ENCODE measurements around the gene THAP12. TPM values are rescaled to one million over a fixed set of nuclear protein-coding genes. Genes with fewer than 3 reads are reported as not detected.
"Not testable (repeated sequence)": the region's sequence is repeated elsewhere in the genome, so short reads cannot be mapped to it uniquely, and the experiment has no call there.

THAP12 gene
- total RNA-seq, 5 donors from 2014 or later (not counting 1 experiment from before 2014, with no cell fraction given) = 41.0 to 51.3 (median 49.0) TPM

DNA sequence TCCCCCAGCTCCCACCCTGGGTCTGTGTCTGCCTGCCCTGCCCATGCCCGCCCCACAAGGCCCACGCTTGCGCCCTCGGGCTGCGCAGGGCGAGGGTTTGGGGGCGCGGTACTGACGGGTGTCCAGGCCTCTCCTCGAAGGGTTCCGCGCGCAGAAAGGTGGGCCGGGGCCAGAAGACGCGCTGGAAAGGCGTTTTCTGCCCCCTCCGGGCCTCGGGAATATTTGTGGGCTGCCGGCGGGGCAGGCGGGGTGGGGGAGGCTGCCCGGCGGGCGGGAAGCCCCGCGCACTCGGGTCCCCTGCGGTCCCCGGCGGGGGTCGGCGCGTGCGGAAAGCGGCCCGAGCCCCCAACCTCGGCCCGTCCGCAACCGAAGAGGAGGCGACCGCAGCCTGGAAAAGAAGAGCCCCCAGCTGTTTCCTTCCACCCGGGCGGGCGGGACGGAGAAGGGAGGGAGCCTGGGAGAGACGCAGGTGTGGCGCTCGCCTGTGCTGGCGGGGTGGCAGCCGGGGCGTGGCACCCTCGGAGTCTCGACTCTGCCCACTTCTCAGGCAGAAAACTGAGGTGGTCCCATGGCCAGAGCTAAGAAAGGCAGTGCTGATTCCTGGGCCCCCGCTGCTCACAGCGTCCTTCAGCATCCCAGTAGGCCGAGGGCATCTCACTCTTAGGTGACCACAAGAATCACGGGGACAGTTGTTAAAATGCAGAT is 59.0 kb downstream of the THAP12 start:
- H3K9me3 Mint-ChIP-seq = no peaks in the 10 kb centered on the region
- H3K36me3 Mint-ChIP-seq = no peaks in the 10 kb centered on the region
- Histone ChIP-seq H3K27me3 (replicated peaks in 1 of 2; ENCODE audit: control insufficient read depth in 2 of 2, extremely low read depth in 1 of 2, insufficient read depth in 2 of 2, low read length in 1 of 2) (peaks cover 0 to 52% of the 10 kb centered on the region in 2 experiments), H3K4me1 (ENCODE audit: control insufficient read depth in 1 of 2, extremely low read depth in 1 of 2, insufficient read depth in 2 of 2, low read length in 2 of 2) (peaks cover 0 to 6% of the 10 kb centered on the region in 2 experiments), H3K9me3 (no peaks in the 10 kb centered on the region), H3K27ac (ENCODE audit: low read length) (no peak overlapping the region), H3K4me3 (ENCODE audit: control insufficient read depth in 1 of 2, extremely low read depth in 1 of 2, low read length in 1 of 2) (no peak overlapping the region), H3K36me3 (ENCODE audit: control insufficient read depth in 2 of 2, extremely low read depth in 1 of 2, insufficient read depth in 1 of 2, low read length in 1 of 2) (no peaks in the 10 kb centered on the region)
- H3K27me3 Mint-ChIP-seq = peaks cover 36 to 41% of the 10 kb centered on the region in 2 donors
- DNase-seq (no peak), ATAC-seq (replicated peaks in 1 of 4) (no peak)
- 9% methylated on average over 59 of the region's 59 CpGs for WGBS (ENCODE audit: insufficient coverage)
- no peak overlapping the region for H3K27ac Mint-ChIP-seq
- H3K4me3 Mint-ChIP-seq = no peak overlapping the region
- CTCF ChIA-PET = interaction anchor here in 1 of 2 donors (0.5 to 2.1 kb wide), 2 partner anchors 115 to 429 kb away, joined by 3 to 5 read pairs; no protein-coding TSS in a partner anchor
- POLR2A ChIA-PET = no interaction called here
- peaks cover 0 to 11% (median 5%) of the 10 kb centered on the region in 3 donors for H3K4me1 Mint-ChIP-seq

- H3K27ac ChIP-seq (ENCODE audit: low read length) = no peak overlapping the region
- no peaks in the 10 kb centered on the region for H3K9me3 ChIP-seq
- H3K9me3 Mint-ChIP-seq = no peaks in the 10 kb centered on the region
- peaks cover 0 to 11% (median 5%) of the 10 kb centered on the region in 3 donors for H3K4me1 Mint-ChIP-seq
- 35% methylated on average over 3 of the region's 8 CpGs for WGBS (ENCODE audit: insufficient coverage)
- H3K36me3 Mint-ChIP-seq = no peaks in the 10 kb centered on the region
- H3K4me3 ChIP-seq (ENCODE audit: control insufficient read depth in 1 of 2, extremely low read depth in 1 of 2, low read length in 1 of 2) = no peak overlapping the region
- no peak overlapping the region for H3K27ac Mint-ChIP-seq
- H3K27me3 ChIP-seq (replicated peaks in 1 of 2; ENCODE audit: control insufficient read depth in 2 of 2, extremely low read depth in 1 of 2, insufficient read depth in 2 of 2, low read length in 1 of 2) = peaks cover 0 to 52% of the 10 kb centered on the region in 2 experiments
- DNase-seq = no peak
- H3K4me3 Mint-ChIP-seq = no peak overlapping the region
- ChIA-PET CTCF (interaction anchor here in 1 of 2 donors (0.5 to 2.1 kb wide), 2 partner anchors 114 to 428 kb away, joined by 3 to 5 read pairs; no protein-coding TSS in a partner anchor), POLR2A (no interaction called here)
- peaks cover 36 to 41% of the 10 kb centered on the region in 2 donors for H3K27me3 Mint-ChIP-seq
- ATAC-seq (replicated peaks in 1 of 4) = no peak
- H3K36me3 ChIP-seq (ENCODE audit: control insufficient read depth in 2 of 2, extremely low read depth in 1 of 2, insufficient read depth in 1 of 2, low read length in 1 of 2) = no peaks in the 10 kb centered on the region
- H3K4me1 ChIP-seq (ENCODE audit: control insufficient read depth in 1 of 2, extremely low read depth in 1 of 2, insufficient read depth in 2 of 2, low read length in 2 of 2) = peaks cover 0 to 6% of the 10 kb centered on the region in 2 experiments
These were observed 59.6 kb downstream of the THAP12 start for GRCh38 chr11:76321340-76321739.

DNA sequence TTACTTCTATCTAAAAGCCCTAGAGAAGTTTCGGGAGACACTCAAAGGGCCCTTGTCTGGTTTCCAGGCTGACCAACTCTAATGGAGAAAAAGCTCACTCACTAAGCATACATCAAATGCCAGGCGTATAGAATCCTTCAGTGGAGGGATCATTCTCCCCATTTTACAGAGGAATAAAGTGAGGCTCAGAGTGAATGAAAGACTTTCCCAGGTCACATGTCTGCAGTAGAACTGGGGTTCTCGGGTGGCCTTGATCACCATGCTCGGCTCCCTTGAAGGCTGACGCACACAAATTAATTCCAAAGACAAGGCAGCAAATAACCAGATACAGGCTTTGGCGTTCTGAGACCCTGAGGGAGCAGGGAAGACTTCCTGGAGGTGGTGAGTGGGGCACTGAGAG is 60.0 kb downstream of the THAP12 start:
- POLR2A ChIA-PET = no interaction called here

GRCh38 chr11:76319798-76320197 is 61.1 kb downstream of the THAP12 start:
- peaks cover 0 to 11% (median 5%) of the 10 kb centered on the region in 3 donors for H3K4me1 Mint-ChIP-seq
- H3K27ac Mint-ChIP-seq; H3K36me3 Mint-ChIP-seq; H3K4me1 ChIP-seq (ENCODE audit: control insufficient read depth in 1 of 2, extremely low read depth in 1 of 2, insufficient read depth in 2 of 2, low read length in 2 of 2); H3K4me3 ChIP-seq (ENCODE audit: control insufficient read depth in 1 of 2, extremely low read depth in 1 of 2, low read length in 1 of 2); POLR2A ChIA-PET; H3K27ac ChIP-seq (ENCODE audit: low read length); H3K9me3 ChIP-seq; H3K9me3 Mint-ChIP-seq; H3K36me3 ChIP-seq (ENCODE audit: control insufficient read depth in 2 of 2, extremely low read depth in 1 of 2, insufficient read depth in 1 of 2, low read length in 1 of 2); H3K4me3 Mint-ChIP-seq; ATAC-seq (replicated peaks in 1 of 4); DNase-seq: not testable (repeated sequence)
- CTCF ChIA-PET = interaction anchor here (1.6 to 2.6 kb wide), 3 partner anchors 111 to 118 kb away, joined by 3 to 22 read pairs (median 5); no protein-coding TSS in a partner anchor
- H3K27me3 ChIP-seq (replicated peaks in 1 of 2; ENCODE audit: control insufficient read depth in 2 of 2, extremely low read depth in 1 of 2, insufficient read depth in 2 of 2, low read length in 1 of 2) = peaks cover 0 to 52% of the 10 kb centered on the region in 2 experiments
- peaks cover 36 to 41% of the 10 kb centered on the region in 2 donors for H3K27me3 Mint-ChIP-seq
- WGBS (ENCODE audit: insufficient coverage) = 86% methylated on average over 2 of the region's 5 CpGs

More for the DNA sequence above, 60.0 kb downstream of the THAP12 start:
- no peak overlapping the region for H3K27ac ChIP-seq (ENCODE audit: low read length)
- no peak for ATAC-seq (replicated peaks in 1 of 4)
- no peak for DNase-seq
- CTCF ChIA-PET = interaction anchor here in 1 of 2 donors (2.1 kb wide), 1 partner anchor 114 kb away, joined by 5 read pairs; no protein-coding TSS in a partner anchor
- peaks cover 36 to 41% of the 10 kb centered on the region in 2 donors for H3K27me3 Mint-ChIP-seq
- H3K4me1 ChIP-seq (ENCODE audit: control insufficient read depth in 1 of 2, extremely low read depth in 1 of 2, insufficient read depth in 2 of 2, low read length in 2 of 2) = peaks cover 0 to 6% of the 10 kb centered on the region in 2 experiments
- WGBS (ENCODE audit: insufficient coverage) = 77% methylated on average over 3 of the region's 6 CpGs
- no peaks in the 10 kb centered on the region for H3K36me3 Mint-ChIP-seq
- H3K9me3 ChIP-seq = no peaks in the 10 kb centered on the region
- no peaks in the 10 kb centered on the region for H3K9me3 Mint-ChIP-seq
- H3K27ac Mint-ChIP-seq = no peak overlapping the region
- no peak overlapping the region for H3K4me3 ChIP-seq (ENCODE audit: control insufficient read depth in 1 of 2, extremely low read depth in 1 of 2, low read length in 1 of 2)
- H3K36me3 ChIP-seq (ENCODE audit: control insufficient read depth in 2 of 2, extremely low read depth in 1 of 2, insufficient read depth in 1 of 2, low read length in 1 of 2) = no peaks in the 10 kb centered on the region
- peaks cover 0 to 11% (median 5%) of the 10 kb centered on the region in 3 donors for H3K4me1 Mint-ChIP-seq
- H3K27me3 ChIP-seq (replicated peaks in 1 of 2; ENCODE audit: control insufficient read depth in 2 of 2, extremely low read depth in 1 of 2, insufficient read depth in 2 of 2, low read length in 1 of 2) = peaks cover 0 to 52% of the 10 kb centered on the region in 2 experiments
- H3K4me3 Mint-ChIP-seq = no peak overlapping the region

- H3K27ac ChIP-seq (ENCODE audit: low read length) = no peak overlapping the region
- 0% methylated on average over 5 of the region's 7 CpGs for WGBS (ENCODE audit: insufficient coverage)
- peaks cover 0 to 10% (median 5%) of the 10 kb centered on the region in 3 donors for H3K4me1 Mint-ChIP-seq
These were observed 62.1 kb downstream of the THAP12 start for GRCh38 chr11:76318744-76319384.

DNA sequence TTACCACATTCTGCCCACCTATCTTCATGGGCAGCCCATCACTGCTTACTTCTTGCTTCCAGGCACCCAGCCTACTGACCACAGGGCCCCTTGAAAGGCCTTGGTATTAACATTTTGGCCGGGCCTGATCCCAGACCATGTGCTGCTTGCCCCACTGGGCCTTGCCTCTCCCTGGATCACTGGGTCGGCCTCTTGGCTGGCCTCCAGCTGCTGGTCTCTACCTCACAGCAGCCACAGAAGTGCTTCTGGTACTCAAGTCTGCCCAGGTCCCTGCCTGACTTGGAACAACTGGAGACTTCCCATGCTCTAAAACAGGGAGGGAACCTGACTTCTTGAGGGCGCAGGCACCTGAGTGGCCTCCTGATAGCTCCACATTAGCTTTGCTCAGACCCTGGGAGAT is 63.6 kb downstream of the THAP12 start:
- Mint-ChIP-seq H3K27me3 (peaks cover 25% of the 10 kb centered on the region in 2 donors), H3K27ac (no peak overlapping the region), H3K36me3 (no peaks in the 10 kb centered on the region), H3K4me3 (no peak overlapping the region), H3K4me1 (peaks cover 0 to 6% (median 0%) of the 10 kb centered on the region in 3 donors), H3K9me3 (no peaks in the 10 kb centered on the region)
- H3K27ac ChIP-seq (ENCODE audit: low read length) = no peak overlapping the region
- ATAC-seq (replicated peaks in 1 of 4) = no peak
- no peaks in the 10 kb centered on the region for H3K36me3 ChIP-seq (ENCODE audit: control insufficient read depth in 2 of 2, extremely low read depth in 1 of 2, insufficient read depth in 1 of 2, low read length in 1 of 2)
- ChIA-PET POLR2A (no interaction called here), CTCF (interaction anchor here (0.5 to 1.0 kb wide), 3 partner anchors 29 to 418 kb away, joined by 3 to 5 read pairs (median 3); no protein-coding TSS in a partner anchor)
- H3K27me3 ChIP-seq (replicated peaks in 1 of 2; ENCODE audit: control insufficient read depth in 2 of 2, extremely low read depth in 1 of 2, insufficient read depth in 2 of 2, low read length in 1 of 2) = peaks cover 0 to 50% of the 10 kb centered on the region in 2 experiments
- 80% methylated on average over 3 of the region's 3 CpGs for WGBS (ENCODE audit: insufficient coverage)
- no peak for DNase-seq
- no peak overlapping the region for H3K4me3 ChIP-seq (ENCODE audit: control insufficient read depth in 1 of 2, extremely low read depth in 1 of 2, low read length in 1 of 2)
- H3K9me3 ChIP-seq = no peaks in the 10 kb centered on the region
- peaks cover 0 to 6% of the 10 kb centered on the region in 2 experiments for H3K4me1 ChIP-seq (ENCODE audit: control insufficient read depth in 1 of 2, extremely low read depth in 1 of 2, insufficient read depth in 2 of 2, low read length in 2 of 2)

More at GRCh38 chr11:76318744-76319384, 62.1 kb downstream of the THAP12 start:
- peaks cover 0 to 6% of the 10 kb centered on the region in 2 experiments for H3K4me1 ChIP-seq (ENCODE audit: control insufficient read depth in 1 of 2, extremely low read depth in 1 of 2, insufficient read depth in 2 of 2, low read length in 2 of 2)
- H3K36me3 ChIP-seq (ENCODE audit: control insufficient read depth in 2 of 2, extremely low read depth in 1 of 2, insufficient read depth in 1 of 2, low read length in 1 of 2) = no peaks in the 10 kb centered on the region
- peak; percentile 90 to 100 (median 92) for ATAC-seq (replicated peaks in 1 of 4)
- Mint-ChIP-seq H3K4me3 (no peak overlapping the region), H3K36me3 (no peaks in the 10 kb centered on the region), H3K9me3 (no peaks in the 10 kb centered on the region), H3K27ac (no peak overlapping the region), H3K27me3 (peaks cover 35 to 40% of the 10 kb centered on the region in 2 donors)
- H3K4me3 ChIP-seq (ENCODE audit: control insufficient read depth in 1 of 2, extremely low read depth in 1 of 2, low read length in 1 of 2) = no peak overlapping the region
- no peaks in the 10 kb centered on the region for H3K9me3 ChIP-seq
- DNase-seq = peak; percentile 51 to 94 (median 80)
- H3K27me3 ChIP-seq (replicated peaks in 1 of 2; ENCODE audit: control insufficient read depth in 2 of 2, extremely low read depth in 1 of 2, insufficient read depth in 2 of 2, low read length in 1 of 2) = peaks cover 0 to 54% of the 10 kb centered on the region in 2 experiments
- CTCF ChIA-PET = interaction anchor here (0.6 to 2.6 kb wide), 11 partner anchors 84 to 517 kb away, joined by 3 to 26 read pairs (median 4); no protein-coding TSS in a partner anchor
- POLR2A ChIA-PET = no interaction called here

All from T-cell (primary cell).